Mesothelial cell of epicardium (in vitro differentiated cells): Measurements from ENCODE around the gene ARNT2. TPM values are rescaled to one million over a fixed set of nuclear protein-coding genes. Genes with fewer than 3 reads are reported as not detected.

ENCODE experiments used
- DNase-seq, 2 experiments: peaks; one replicate each; pipeline ENCODE4 v3.0.0; 2021; ENCODE audit warnings: low spot score in 2 of 2; ENCODE audit not compliant: unreplicated experiment in 2 of 2
- H3K27ac Mint-ChIP-seq: 2 replicates; pipeline ENCODE4 v1.8.0; 2021; ENCODE audit warnings: mixed read lengths
- H3K27me3 Mint-ChIP-seq: 2 replicates; pipeline ENCODE4 v1.8.0; 2021; ENCODE audit warnings: low read depth, mixed read lengths
- H3K36me3 Mint-ChIP-seq: 2 replicates; pipeline ENCODE4 v1.8.0; 2021; ENCODE audit warnings: mixed read lengths
- H3K4me1 Mint-ChIP-seq: 2 replicates; pipeline ENCODE4 v1.8.0; 2021; ENCODE audit warnings: mixed read lengths
- H3K4me3 Mint-ChIP-seq: 2 replicates; pipeline ENCODE4 v1.8.0; 2021; ENCODE audit warnings: mild to moderate bottlenecking, moderate library complexity, mixed read lengths
- H3K9me3 Mint-ChIP-seq: 2 replicates; pipeline ENCODE4 v1.8.0; 2021; ENCODE audit warnings: mixed read lengths
- CTCF ChIP-seq: fragments of 200-600 bp; sonication (generic); IDR thresholded peaks from one replicate; pipeline ENCODE4 v1.5.0; 2021; ENCODE audit warnings: antibody characterized with exemption; ENCODE audit not compliant: unreplicated experiment
- total RNA-seq: library from RNA; stranded (reverse); gene quantifications from 3 replicates; pipeline ENCODE4 v1.2.1, GENCODE V29; 2021

ARNT2 gene
- total RNA-seq, 1 donor from 2014 or later: 20.2 TPM

DNA sequence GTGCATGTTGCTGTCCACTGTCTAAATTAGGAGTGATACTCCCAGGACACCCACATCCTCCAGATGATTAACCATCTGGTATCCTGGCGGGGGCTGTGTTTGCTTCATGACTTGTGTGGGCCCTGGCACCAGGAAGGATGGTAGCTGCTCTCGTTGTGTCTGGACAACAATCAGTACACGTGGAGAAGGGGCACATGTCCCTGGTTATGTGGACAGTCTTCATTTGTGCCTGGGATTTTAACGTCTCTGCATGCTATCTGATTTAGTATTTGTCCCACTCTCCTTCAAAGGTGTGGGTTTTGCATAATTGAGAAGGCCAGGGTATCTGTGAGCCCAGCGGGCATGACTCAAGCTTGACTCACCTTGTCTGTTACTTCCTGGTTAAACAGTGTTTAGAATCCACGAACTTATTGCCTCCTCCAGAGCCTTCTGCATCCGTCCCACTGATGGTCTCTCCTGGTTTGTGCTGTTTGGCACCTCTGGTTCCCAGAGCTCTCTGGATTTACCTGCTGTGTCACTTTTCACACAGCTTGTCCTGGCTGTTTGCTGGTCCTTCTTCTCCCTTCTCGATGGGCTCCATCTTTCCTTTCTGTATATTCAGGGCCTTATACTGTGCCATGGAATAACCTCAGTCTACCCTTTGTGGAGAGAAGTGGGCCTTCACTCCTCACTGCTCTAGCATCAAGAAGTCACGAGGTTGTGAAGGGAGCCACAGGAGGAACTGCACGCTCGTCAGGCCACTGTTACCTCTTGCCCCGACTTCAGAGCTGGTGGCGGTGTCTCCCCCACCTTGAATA is 32.5 kb downstream of the ARNT2 start:
- no peaks in the 10 kb centered on the region for H3K27me3 Mint-ChIP-seq
- no peaks in the 10 kb centered on the region for H3K36me3 Mint-ChIP-seq
- no peak for DNase-seq
- no peaks in the 10 kb centered on the region for H3K9me3 Mint-ChIP-seq
- H3K27ac Mint-ChIP-seq: no peak overlapping the region
- no peak overlapping the region for H3K4me3 Mint-ChIP-seq
- TF ChIP-seq CTCF: no peak
- H3K4me1 Mint-ChIP-seq: peaks cover 7% of the 10 kb centered on the region

- Mint-ChIP-seq H3K4me3 (no peak overlapping the region), H3K4me1 (peaks cover 7% of the 10 kb centered on the region), H3K27ac (no peak overlapping the region), H3K36me3 (no peaks in the 10 kb centered on the region), H3K27me3 (no peaks in the 10 kb centered on the region), H3K9me3 (no peaks in the 10 kb centered on the region)
- DNase-seq: no peak
- TF ChIP-seq CTCF: no peak
These were observed 33.2 kb downstream of the ARNT2 start for GRCh38 chr15:80437334-80437891.

- Mint-ChIP-seq H3K9me3 (no peaks in the 10 kb centered on the region), H3K4me1 (peaks cover 1% of the 10 kb centered on the region), H3K4me3 (no peak overlapping the region), H3K36me3 (no peaks in the 10 kb centered on the region), H3K27ac (no peak overlapping the region), H3K27me3 (no peaks in the 10 kb centered on the region)
- DNase-seq: no peak
- no peak for TF ChIP-seq CTCF
These were observed 35.0 kb downstream of the ARNT2 start for GRCh38 chr15:80439140-80439539.

DNA sequence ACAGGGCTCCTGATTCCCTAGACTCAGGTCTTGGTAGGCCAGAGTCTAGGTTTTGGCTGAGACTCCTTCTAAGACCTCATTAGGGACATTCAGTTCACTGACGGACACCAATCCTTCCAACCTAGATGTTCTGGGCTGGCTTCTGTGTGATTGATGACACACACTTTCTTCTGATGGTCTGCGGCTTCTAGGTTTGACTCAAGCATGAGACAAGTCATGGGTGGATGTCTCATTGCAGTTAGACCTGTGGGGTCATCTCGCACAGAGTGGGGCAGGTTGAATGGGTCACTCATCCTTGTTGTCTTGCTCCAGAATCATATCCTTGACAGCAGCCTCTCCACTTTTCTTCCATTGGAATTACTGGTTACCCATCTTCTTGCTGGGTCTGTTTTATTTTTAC is 35.8 kb downstream of the ARNT2 start:
- H3K27me3 Mint-ChIP-seq: no peaks in the 10 kb centered on the region
- TF ChIP-seq CTCF: no peak
- no peak overlapping the region for H3K4me3 Mint-ChIP-seq
- no peaks in the 10 kb centered on the region for H3K9me3 Mint-ChIP-seq
- no peaks in the 10 kb centered on the region for H3K36me3 Mint-ChIP-seq
- no peak overlapping the region for H3K27ac Mint-ChIP-seq
- DNase-seq: no peak
- H3K4me1 Mint-ChIP-seq: no peaks in the 10 kb centered on the region

DNA sequence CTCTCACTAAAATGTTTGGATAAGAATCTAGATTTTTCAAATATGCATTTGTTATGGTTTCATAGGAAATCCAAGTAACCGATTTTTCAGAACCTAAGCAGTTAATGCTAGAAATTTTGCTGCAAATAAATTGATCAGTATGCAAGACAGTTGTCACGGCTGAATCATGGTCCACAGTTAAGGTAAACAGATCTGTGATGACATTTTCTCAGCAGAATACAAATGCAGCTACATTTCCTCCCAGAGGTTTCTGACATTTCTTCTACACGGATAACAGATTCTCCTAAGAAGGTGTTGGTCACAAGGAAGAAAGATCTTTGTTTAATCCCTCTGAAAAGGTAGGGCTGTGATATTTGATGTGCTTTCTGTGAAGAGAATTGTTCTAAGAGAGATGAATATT is 36.9 kb downstream of the ARNT2 start:
- Mint-ChIP-seq H3K9me3 (no peaks in the 10 kb centered on the region), H3K27me3 (no peaks in the 10 kb centered on the region), H3K36me3 (no peaks in the 10 kb centered on the region), H3K27ac (no peak overlapping the region), H3K4me3 (no peak overlapping the region), H3K4me1 (no peaks in the 10 kb centered on the region)
- DNase-seq: no peak
- TF ChIP-seq CTCF: no peak
